Activated CD8-positive, alpha-beta memory T cell treated with anti-CD3 and anti-CD28 coated beads for 48 hours (primary cell): ENCODE measurements around the gene NFRKB.

Experiments
- DNase-seq, 3 experiments: peaks; one replicate each; pipeline ENCODE4 v3.0.0-alpha.2; 2020; ENCODE audit warnings: low read depth in 2 of 3, low spot score in 2 of 3

NFRKB gene

DNA sequence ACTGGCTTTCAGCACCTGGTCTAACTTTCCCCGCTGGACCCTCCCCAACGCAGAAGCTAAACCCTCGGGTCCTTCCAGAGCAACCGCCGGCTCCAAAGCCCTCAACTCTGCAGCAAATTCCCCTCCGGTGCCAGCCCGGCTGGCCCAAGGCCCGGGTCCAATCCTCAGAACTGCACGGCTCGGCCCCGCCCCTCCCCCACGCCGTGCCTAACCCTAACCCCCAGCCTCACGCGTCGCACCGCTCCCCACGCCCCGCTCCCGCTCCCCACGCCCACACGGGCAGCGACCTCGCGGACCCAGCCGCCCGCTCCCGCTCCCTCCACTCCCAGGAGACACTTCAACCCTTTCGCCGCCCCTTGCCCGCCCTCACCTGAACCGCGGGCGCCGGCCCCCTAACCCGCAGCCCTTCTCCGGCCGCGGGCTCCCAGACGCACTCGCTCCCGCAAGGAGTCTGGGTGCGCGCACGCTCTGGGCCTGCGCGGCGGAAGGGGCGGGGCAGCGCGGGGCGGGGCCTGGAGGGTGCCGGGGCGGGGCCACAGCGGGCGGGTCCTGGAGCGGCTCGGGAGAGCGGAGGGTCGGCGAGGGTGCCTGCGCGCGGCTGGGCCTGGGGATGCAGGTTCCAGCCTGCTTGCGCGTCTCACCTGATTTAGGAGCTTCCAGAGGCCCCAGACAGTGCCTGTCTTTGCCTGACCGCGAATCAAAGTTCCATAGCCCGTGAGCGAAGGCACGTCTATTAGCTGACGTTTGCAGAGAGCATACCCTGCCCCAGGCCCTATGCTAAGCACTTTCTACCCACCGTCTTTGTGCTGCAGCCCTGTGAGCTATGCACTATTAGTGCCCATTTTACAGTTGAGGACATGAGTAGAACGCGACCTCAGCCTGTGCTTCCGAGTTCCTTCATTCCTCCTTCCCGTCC, at the start of gene NFRKB:
Gene NFRKB (minus strand): TSS at position 453 of the 916 bp plus-strand sequence. CDS start 2,729 bp downstream, outside the sequence.
- DNase-seq = peak; percentile 76 to 78 (median 77)

DNA sequence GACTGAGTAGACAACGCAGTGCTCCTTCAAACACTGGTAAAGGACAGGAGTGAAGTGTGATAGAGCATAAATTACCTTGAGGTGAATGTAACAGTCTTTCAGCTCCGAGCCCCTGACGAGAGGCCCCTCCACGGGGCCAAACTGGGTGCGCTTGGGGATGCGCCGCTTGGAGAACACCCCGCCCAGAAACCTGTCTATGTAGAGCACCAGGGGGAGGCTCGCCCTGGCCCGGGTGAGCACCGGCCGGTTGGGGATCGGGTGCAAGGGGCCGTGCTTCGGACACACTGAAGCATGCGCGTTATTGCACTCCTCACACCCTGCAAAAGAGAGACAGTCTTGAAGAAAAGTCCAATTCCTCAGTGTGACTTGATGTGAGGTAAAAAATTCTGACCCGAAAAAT, 49.3 kb upstream of the NFRKB start:
- no peak for DNase-seq

DNA sequence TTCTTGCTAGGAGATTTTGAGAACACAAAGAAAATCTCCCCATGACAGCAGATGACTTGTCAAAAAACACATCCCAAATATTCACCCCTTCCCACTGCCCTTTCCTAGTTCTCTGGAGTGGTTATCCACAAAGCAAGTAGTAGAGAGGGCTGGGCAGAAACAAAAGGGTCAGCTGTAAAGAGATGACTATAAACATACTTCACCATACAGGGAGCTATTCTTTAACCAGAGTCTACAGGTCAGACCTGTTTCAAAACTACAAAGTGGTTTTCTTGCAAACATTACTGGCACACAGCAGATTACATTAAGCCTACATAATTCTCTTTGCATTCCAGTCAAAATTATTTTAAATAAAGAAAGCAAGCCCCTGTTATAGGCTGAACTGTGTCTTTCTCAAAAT, 47.7 kb upstream of the NFRKB start:
- no peak for DNase-seq

DNA sequence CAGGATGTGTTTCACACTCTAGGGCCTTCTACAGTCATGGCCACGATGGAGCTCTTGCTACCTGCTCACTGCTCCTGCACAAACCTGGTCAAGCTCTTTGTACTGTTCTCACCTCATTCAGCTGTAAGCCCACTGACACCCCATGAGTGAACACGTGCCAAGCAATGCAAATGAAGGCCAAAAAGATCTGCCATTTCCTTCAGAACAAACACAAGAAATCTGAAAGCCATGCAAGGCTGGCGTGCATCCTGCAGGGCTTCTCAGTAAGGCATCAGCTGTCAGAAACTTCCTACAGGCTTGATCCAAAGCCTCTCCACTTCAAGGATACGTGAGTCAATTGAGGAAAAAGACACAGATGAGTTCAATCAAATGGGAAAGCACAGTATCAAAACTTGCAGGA, 44.1 kb upstream of the NFRKB start:
- no peak for DNase-seq

DNA sequence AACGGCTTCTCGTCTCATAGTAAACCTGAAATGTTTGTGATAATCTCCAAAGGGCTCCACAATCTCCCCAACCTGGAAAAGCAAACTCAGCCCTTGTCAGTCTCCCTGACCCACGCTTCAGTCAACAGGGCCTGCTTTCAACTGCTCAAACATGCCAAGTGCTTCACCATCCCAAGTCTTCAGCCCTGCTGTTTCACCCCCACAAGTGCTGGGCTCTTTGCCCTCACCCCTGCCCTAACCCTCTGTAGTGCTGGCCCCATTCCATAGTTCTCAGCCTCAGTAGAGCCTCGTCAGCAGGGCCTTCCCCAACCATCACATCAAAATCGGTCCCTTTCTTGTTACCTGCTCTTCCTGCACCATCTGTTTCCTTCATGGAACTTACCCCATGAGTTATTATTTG, 43.4 kb upstream of the NFRKB start:
- DNase-seq = no peak

DNA sequence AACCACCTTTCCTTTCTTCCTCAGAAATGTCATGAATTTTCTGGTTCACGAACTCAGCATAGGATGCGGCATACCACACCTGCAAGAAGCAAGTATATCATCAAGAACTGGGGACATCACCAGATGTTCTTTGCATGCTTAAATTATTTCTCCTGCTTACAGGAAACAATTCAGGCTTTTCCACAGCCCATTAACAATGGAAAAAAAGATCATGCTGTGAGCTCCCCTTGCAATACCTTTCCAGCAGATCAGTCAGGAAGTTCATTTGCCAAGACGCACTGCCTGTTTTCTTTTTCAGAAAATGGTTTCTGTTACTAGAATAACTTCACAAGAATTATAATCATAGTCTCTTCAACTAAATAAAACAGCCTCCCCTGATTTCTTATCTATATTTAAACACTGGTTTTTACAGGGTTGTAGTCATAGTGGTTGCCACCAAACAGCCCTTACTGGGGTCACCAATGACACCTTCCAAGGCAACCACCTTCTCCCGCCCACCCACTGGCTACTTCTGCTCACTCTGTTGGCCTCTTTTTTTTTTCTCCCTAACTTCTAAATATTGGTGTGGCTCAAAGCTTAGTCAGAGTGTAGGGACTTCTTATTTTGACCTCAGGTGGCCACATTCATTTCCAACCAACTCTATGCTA, 42.3 kb upstream of the NFRKB start:
- DNase-seq = no peak

DNA sequence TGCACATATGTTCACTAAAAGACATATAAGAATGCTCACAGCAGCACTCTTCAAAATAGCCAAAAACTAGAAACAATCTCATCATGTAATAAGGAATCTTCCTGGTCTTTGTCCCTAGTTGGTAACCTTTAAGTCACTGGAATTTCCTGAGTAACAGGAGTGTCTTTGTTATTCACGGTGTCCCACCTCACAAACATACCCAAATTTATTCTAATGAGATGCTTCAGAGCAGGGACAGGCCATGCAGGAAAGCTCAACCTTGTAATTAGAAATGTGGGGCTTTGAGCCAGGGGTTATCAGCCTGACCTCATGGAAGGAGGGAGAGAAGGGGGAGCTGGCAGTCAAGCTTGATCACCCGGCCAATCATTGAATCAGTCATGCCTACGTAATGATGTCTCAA, 40.3 kb upstream of the NFRKB start:
- DNase-seq = no peak

DNA sequence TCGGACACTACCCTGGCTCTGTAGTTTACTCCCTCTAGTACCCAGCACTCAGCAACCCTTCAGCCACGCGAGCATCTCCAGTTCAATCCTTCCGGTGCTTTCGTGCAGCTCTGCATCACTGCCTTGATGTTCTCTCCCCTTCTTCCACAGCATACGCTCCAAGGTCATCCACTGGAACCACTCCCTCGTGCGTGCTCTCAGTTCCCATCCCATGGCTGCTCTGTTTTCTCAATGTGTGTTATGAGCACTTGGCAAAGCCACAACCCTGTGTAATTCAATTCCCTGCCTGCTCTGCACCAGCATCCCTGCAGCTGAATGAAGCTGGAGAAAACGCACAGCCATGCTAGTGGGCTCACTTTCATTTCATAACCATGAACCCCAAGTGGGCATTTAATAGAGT, 38.5 kb upstream of the NFRKB start:
- DNase-seq = no peak

DNA sequence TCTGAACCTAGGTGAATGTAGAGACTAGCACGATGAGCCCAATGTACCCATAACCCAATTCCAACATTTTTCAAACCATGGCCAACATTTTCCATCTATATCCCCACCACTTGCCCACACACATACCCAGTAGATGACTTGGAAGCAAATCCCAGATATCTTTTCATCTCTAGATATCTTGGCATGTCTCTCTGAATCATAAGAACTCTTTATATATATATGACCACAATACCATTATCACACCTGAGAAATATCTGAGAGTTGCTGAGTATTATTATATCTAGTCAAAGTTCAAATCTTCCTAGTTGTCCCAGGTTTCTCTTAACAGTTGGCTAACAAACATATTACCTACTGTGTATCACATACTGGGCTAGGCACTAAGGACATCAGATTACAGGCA, 37.9 kb upstream of the NFRKB start:
- DNase-seq = no peak

DNA sequence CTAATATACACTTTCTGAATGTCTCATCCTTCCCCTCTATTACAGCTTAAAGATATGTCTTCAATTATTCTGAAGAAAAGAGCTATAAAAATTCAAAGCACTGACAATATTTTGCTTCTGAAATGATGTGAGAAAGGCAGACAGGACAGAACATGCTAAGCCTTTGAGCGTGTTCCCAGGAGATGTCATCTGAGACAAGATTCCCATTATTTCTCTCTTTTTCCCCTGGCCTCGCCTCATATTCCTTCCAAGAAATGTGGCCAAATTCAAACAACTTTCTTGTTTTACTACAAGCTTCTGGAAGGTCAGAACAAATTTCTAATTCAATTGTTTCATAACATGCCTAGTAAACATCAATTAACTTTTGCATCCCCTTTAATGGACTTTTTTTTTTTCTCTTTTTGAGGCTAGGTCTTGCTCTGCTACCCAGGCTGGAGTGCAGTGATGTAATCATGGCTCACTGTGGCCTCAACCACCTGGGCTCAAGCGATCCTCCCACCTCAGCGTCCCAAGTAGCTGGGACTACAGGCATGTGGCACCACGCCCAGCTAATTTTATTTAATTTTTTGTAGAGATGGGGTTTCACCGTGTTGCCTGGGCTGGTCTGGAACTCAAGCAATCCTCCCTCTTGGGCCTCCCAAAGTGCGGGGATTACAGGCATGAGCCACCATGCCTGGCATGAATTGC, 37.1 kb upstream of the NFRKB start:
- DNase-seq = no peak

DNA sequence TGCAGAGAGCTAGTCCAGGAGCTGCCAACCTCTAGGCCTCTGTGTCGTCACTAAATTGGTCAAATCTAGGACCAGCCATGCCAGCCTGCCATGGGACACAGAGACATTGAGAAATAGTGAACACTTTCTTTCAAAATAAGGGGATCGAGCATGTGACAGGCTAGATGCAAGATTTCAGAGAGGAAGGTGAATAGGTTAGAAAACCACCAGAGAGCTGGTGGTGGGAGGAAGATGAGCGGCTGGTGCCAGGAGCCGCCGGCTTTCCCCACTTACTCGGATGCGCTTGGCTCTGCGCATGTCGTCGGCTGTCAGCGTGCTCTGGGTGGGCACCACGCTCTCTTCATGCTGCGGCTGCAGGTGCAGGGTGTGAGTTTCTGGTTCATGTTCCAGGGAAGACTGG, 35.4 kb upstream of the NFRKB start:
- DNase-seq = no peak

DNA sequence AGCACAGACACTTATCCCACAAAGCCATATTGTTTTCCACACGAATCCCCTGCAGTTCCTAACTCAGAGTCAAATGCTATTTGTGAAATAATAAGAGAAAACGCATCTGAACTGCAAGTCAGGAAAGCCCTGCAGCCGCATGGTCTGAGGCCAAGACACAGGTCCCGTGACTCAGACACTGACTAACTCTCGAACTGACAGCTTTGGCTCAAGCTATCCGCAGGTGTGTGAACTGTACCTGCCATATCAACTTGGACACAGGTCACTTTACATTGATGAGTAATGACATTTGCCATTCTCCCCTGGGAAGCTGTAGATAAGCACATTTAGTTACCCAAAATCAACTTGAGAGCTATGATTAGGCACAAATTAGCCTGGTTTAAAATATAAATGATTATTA, 34.9 kb upstream of the NFRKB start:
- no peak for DNase-seq

DNA sequence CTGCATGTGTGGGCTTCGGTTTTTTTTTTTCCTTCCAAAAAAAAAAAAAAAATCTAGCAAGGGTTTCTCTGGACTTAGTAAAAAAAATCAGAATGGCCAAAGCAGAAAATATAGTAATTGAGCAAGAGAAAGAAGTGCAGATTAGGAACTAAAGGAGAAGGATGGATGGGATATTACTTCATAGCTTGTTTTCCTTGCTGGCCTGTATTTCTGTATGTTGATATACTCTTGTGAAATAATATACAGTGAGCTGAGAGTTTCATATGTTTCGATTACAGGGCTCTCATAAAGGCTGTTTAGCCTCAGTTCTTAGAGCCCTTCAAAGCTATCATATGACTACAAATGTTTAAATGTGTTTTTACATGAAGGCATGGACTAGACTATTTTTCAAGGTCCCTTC, 34.3 kb upstream of the NFRKB start:
- DNase-seq = no peak

DNA sequence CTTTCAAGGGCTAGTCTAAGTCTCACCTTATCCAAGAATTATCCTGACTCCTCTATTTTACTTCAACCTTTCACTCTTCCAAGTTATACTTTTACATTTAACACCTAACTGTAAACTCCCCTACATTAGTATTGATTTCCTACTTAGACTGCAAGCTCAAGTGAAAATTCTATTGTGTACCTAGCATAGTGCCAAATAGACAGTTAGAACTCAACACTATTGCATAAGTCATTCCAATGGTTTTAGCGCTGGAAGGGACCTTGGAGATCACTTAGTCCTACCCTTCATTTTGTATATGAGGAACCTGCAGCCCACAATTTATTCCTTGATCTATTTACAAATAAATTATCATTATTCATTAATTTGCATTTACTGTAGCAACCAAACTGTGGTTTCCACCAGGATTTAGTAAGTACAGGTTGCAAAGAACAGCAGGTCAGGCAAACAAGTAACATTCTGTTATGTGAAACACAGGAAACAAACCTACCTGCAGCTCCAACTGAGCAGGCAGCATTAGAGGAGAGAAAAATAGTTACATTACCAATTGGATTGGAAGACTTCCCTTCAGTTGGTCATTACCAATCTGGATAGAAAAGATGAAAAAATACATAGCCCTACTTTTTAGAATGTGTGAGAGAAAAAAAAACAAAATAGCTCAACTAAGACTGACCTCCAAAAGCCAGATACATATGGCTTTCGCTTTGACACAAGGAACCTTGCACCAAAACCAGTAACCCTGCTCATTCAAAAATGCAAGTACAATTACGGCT, 33.7 kb upstream of the NFRKB start:
- DNase-seq = no peak

DNA sequence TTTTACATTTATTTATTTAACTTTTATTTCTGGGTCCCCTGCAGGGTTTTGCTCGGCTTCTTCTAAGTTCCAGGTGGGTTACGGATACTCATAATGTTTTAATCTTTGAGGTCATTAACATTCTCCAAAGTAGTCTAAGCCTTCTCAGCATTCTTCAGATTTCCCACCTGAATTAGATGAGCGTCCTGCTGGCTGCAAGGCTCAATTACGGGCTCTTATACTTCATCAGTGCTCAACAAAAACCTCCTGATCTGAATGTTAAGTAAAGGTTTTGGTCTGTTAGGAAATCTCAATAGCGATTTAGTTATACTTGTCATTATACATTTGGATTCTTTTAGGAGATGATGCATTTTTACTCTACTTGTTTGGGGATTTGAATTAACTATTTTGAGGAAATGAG, 27.3 kb upstream of the NFRKB start:
- no peak for DNase-seq

DNA sequence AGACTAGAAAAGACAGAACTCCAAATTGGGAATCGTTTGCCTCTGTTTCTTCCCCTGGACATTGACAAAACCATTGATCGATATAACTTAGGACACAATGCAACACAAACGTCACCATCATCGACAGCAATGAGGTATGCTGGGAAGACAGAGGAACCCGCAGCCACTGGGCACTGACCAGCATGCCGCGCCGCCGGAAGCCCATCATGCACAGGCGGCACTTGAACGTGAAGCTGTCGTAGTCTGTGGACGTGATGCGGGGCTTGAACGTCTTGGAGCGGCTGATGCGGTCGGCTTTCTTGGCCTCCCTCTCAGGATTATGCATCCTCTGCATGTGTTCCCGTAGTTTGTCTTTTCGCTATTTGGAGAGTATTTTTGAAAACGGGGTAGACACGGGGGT, 23.0 kb upstream of the NFRKB start:
- no peak for DNase-seq

DNA sequence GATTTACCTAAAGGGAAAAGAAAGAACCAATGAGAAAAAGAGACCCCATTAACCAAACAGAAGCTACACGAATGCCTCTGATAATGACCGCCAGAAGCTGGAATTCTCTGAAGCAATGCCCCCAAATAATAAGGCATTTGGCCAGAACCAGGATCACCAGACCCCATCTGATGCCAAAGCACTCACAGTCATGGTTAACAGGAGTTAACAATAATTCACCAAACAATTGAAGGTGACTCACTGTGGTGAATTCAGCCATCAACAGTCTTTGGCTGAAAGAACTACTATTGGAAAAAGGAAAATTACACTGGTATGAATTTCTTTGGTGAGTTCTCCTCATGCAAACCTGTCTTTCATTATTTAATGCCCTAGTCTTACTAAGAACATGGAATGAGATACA, 21.9 kb upstream of the NFRKB start:
- DNase-seq = no peak

DNA sequence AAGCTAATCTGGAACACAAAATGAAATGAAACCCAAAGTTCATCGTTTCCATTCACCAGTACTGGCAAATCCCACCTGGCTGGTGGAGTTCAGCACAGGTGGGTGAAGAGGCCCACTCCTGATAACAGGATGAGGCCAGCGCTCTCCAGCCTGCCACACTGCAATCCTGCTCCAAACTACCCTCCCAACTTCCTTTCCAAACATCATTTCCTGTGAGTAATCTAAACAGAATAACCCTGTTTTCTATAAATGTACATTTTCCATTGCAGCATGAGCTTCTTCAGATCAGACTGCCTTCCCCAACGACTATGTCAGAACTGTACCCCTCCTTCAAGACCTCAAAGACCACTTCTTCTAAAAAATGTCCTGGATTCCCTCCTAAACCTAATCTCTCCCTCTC, 15.9 kb upstream of the NFRKB start:
- no peak for DNase-seq

DNA sequence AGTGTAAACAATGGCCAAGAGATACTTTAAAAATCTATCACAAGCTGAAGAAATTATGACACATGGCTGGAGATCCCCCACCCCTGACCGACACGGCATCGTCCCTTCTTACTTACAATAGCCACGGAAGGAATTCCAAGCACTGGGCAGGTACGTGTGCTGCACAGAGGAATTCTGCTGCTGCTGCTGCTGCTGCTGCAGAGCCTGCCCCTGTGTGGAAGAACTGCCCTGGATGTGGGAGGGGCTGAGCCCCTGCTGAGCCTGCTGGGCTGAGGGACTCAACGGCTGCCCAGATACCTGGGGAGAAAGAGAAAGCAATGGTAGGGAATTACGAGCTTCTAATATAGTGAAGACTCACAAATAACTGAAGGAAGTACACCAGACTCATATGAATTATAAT, 15.0 kb upstream of the NFRKB start:
- DNase-seq = no peak

DNA sequence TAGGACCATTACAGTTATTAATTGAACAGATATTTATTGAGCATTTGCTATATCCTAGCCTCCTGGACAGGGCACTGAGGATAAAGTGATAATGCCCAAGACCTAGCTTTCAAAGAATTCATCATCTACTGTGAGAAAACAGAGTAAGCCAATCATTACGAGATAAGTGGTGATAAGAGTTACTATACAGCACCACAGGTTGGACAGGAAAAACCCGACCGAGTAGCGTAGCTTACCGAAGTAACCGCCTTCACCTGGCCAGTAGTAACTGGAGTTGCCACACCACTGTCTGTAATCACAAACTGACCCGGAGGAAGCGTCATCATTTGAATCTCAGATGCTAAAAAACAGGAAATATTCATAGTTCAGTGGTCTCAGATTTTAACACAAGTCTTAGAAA, 10.0 kb upstream of the NFRKB start:
- no peak for DNase-seq

DNA sequence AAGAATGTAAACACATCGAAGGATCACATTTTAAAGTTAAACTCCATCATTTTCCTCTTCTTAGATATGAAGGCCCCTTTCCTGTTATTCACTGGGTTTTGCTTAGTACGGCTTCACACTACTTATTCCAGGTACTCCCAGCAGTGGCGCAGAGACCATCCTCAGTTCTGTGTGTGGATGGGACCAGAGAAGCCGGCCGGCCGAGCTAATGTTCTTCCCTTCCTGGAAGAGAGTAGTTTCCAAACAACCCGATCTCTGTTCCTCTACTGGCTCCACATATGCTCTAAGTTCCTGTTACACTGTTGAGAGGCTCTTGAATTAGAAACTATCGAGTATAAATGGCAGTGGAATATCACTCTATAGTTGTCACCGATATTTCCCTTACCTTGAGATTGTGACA, 684 bp upstream of the NFRKB start:
- no peak for DNase-seq
